ENCODE results near the gene SGK2.

GRCh38 chr20:43516251-43516824, 42.5 kb upstream of the SGK2 start:
- TF ChIP-seq CTCF (IDR thresholded peaks at IDR 0.05) (no peak), POLR2A (IDR thresholded peaks at IDR 0.05) (no peak)
